ENCODE results near the gene SLC1A7.

The SLC1A7 gene

DNA sequence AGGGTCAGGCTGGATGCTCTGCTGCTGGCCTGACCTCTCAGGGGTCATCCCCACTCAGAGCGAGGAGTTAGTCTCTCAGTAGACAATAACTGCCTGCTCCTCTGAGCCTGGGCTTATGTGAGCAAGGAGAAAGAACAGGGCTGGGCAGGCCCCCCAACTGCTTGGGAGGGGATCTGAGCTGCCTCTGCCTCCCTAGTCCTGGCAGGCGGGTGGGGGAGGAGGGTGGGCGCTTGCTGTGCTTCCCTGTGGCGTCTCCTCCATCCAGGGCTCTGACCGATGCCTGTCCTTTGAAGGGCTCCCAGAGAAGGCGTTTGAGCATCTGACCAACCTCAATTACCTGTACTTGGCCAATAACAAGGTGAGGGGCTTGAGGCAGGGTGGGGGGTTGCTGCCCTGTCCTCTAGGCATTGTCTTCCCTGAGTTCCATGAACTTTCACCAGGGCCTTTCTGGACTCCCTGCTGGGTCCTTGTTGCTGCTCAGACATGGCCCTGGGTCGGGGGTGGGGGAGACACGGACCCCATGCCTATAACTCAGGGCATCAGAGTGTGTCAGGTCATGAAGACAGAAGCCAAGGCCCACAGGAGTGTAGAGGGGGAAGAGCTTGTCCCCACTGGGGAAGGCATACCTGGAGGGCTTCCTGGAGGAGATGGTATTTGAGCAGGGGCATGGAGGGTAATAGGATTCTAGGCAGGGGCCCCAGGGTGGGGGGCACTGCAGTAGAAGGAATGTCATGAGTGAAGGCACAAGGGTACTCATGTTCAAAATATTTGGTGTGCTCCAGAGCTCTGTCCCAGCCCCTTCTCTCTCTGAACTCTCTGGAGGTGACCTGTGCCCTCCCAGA is 67.9 kb downstream of the SLC1A7 start:
- no peak for DNase-seq

DNA sequence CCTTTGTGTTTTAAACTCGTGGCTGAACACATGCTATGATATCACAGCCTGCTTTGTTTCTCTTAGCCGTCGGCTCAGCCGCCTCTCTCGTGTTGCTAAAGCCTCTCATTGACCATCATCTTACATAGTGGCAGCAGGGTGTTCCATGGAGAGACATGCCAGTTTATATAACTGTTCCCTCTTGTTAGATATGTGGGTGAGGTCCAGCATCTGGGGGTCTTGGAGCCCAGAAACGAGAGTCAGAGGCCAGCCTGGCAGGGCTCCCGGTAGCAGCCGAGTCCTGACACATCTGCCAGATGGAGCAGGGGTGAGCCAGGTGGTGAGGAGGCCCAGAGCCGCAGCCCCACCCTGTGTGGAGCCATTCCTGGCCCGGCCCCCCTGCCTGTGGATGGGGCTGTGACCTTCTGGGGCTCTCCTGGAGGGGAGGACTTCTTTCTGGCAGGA is 68.5 kb downstream of the SLC1A7 start:
- no peak for DNase-seq

DNA sequence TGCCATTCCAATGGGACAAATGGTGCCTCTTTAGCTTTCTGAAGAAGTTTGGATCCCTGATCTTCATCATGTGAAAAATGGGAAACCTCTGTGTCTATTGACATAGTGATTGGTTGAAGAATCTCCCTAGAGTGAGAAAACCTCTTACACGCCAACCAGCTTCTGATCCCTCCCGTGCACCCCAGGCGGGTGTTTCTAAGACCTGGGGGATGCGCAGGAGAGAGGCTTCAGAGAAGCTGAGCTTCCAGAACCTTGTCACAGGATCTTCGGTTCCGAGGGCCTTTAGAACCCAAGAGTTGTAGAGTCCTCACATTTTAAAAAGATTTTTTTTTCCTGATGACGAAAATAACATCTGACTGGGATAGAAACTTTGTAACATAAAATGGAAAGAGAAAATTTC is 69.2 kb downstream of the SLC1A7 start:
- DNase-seq, result no peak

DNA sequence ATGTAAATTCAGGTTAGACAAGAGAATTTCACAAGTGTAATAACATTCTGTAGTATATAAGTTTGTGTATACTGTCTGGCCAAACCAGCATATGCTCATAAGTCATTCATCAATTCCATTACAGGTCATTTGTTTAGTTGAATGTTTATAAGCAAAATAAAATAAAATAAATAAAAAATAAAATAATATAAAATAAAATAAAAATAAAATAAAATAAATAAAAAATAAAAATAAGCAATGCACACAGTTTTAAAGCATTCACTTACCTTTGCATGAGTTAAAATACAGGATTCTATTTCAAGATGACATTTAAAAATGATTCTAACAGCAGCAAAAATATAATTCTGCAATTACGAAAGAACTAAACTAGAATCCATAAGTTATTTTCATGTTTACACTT is 70.5 kb downstream of the SLC1A7 start:
- no peak for DNase-seq

DNA sequence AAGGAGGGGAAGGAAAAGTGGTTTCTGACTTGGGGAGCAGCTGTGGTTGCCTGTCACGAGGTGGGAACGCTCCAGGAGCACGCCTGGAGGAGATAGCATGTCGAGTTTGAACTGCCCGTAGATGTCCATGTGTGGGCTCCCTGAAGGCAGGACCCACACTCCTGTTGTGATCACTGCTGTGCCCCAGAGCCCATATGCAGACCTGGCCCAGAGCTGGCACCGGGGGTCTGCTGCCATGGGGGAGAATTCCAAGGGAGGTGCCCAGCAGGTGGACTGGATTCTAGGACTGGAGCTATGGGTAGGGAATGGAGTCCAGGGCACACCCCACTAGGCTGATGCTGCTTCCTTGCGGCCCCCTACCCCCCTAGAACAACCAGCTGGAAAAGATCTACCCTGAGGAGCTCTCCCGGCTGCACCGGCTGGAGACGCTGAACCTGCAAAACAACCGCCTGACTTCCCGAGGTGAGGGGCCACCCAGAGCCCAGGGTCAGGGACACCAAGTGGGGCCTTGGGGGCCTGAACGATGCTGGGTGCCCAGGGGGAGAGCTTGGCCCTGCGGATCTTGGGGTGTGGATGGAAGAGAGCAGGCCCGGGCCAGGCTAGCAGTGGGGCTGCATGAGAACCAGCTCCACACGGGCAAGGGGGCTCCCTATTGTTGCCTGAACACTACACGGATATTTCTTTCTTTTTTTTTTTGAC is 71.1 kb downstream of the SLC1A7 start:
- no peak for DNase-seq

DNA sequence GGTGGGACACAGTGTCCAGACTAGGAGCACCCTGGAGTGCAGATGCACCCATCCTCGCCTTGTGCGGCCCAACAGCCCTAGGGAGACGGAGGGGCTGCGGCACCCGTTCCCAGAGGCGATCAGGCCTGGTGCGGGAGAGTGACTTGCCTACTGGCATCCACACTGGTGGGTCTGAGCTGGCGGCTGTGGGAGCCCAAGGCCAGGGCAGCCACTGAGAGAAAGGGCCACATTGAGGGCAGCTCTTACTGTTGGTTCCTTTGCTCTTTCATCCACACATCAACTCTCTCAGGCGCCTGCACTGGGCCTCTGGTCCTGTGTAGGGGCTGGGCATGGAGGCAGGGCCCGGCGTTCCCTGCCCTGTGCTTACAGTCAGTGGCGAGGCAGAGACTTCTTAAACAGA is 71.8 kb downstream of the SLC1A7 start:
- no peak for DNase-seq

DNA sequence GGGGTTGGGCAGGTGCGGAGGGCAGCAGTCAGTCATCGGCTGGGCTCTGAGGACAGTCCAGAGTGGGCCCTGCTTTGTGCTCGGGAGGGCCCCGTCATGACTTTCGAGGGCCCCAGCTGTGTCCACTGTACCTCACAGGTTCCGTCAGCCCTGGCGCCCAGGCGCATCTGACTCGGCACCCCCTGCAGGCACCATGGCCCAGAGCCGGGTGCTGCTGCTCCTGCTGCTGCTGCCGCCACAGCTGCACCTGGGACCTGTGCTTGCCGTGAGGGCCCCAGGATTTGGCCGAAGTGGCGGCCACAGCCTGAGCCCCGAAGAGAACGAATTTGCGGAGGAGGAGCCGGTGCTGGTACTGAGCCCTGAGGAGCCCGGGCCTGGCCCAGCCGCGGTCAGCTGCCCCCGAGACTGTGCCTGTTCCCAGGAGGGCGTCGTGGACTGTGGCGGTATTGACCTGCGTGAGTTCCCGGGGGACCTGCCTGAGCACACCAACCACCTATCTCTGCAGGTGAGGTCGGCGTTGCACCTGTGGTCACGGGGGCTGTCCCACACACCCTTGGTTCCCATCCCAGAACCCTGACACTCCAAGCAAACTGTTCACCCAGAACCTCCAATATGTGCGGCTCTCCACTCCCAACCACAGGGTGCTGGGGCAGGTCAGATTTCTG is 72.6 kb downstream of the SLC1A7 start:
- no peak for DNase-seq

DNA sequence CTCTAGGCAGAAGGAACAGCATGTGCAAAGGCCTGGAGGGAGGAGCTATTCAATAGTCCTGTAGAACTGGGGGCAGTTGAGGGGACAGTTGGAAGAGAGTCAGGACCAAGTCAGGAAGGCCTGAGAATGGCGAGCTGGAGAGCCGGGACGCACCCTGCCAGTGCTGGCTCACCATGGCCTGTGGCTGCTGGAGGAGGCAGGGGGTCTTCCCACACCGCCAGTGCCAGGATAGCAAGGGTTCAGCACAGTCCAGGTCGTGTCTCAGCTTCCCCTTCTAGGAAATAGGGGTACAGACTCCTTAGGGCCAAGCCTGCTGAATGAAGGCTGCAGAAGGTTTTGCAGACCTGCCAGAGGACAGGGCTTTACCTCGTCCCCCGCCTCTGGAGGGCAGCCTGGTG is 73.2 kb downstream of the SLC1A7 start:
- no peak for DNase-seq

DNA sequence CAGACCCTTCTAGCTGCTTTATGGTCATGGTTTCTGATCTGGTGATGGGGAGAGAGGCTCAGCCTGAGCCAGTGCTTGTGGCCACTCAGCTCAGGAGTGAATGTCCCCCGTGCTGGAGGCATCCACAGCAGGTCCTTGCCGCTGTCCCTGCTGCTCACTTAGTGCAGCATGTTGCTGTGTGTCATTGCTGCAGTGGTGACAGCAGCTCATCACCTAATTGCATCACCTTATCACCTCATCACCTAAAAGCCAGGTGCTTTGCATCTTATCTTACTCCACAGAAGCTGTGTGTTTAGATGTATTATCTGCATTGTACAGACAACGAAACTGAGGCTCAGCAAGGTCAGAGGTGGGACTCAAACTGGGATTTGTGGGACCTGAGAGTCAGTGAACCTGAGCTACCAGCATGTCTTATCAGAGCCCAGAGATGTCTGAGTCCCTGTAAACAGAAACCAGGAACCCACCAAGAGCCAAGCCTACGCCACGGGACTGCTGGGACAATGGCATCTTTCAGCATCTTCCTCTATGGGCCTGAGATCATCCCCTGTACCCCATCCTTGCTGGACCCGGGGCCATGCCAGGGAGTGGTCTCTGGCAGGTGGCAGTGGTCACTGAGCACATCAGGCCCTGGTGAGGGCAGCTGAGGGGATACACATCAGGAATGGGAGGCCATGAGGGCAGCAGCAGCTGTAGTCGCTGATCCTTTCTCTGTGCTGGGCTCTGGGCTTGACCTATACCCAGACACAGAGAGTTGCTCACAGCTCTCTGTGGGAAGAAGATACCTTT is 73.9 kb downstream of the SLC1A7 start:
- DNase-seq, result no peak

DNA sequence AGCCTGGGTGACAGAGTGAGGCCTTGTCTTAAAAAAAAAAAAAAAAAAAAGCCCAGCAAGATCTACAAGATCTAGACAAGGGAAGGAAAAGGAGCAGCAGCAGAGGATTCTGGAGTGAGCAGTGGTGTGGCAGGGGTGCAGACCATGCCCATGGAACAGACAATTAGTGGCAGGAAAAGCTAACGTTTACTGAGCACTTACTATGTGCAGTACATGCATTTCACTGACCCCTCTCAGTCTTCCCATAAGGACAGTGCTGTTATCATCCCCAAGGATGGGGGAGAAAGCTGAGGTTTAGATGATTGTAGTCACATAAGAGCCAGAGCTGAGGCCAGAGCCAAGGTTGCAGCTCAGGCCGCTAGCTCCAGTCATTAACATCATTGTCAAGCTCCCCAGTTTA is 74.6 kb downstream of the SLC1A7 start:
- DNase-seq, result no peak

DNA sequence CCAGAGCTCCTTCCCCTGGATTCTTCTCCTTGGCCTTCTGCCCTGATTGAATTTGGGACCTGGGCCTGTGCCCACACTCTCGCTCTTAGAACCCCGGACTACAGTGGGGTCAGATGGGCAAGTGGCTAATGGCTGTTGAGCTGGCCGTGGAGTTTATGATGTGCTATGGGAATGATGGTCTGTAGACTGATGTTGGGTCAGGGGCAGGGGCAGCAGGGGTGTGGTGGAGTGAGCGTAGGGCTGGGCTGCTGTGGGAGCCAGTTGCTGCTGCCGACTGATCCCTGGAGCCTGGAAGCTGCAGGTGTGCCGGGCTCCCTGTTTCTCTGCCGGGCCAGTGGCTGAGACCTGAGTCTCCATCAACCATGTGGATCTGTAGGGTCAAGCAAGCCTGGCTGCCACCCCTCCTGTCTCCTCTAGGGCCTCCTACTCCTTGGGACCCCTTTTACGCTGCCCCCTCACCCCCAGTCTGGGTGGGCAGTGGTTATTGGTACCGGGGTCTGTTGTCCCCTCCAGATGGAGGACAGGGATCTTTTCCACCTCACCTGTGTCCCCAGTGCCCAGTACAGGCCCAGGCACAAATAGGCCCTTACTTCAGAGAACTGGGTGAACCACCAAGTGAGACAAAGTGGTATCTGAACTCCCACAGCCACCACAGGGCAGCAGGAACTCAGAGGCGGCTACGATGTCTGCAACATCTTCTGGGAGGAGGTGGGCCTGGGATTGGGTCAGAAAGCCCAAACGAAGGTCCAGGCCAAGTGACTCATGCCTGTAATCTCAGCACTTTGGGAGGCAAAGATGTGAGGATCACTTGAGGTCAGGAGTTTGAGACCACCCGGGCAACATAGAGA is 75.3 kb downstream of the SLC1A7 start:
- DNase-seq, result no peak

DNA sequence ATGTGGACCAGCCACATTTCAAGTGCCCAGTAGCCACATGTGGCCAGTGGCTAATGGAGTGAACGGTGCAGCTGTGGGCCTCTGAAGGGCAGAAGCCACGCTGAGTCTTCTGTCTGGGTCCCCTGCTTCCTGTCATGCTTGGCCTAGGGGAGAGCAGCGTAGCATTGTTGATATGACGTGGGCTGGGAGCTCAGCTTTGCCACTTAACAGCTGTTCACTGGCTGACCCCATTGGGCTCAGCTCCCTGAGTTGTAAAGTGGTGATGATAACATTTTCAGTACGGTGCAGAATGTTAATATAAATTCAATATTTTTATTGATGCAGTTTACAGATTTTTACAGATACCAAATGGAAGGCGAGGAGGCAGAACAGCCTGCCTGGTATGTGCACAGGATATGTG is 76.0 kb downstream of the SLC1A7 start:
- no peak for DNase-seq

DNA sequence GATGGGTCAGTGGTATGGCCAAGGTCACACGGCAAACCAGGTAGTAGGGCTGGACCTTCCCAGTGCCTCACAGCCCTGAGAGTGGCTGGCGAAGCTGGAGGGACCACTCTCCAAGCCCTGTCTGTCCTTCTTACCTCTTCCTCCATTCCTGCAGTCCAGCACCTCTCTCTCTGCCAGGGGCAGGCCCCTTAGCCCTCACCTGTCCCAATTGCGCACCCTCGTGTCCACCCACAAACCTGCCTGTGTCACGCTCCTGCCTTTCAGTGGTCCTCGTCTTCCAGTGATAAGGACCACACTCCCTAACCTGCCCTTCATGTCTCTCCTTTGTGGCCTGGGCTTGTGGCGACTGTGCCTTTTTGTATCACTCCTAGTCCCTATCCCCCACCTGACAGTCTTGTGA is 77.0 kb downstream of the SLC1A7 start:
- DNase-seq, result no peak

DNA sequence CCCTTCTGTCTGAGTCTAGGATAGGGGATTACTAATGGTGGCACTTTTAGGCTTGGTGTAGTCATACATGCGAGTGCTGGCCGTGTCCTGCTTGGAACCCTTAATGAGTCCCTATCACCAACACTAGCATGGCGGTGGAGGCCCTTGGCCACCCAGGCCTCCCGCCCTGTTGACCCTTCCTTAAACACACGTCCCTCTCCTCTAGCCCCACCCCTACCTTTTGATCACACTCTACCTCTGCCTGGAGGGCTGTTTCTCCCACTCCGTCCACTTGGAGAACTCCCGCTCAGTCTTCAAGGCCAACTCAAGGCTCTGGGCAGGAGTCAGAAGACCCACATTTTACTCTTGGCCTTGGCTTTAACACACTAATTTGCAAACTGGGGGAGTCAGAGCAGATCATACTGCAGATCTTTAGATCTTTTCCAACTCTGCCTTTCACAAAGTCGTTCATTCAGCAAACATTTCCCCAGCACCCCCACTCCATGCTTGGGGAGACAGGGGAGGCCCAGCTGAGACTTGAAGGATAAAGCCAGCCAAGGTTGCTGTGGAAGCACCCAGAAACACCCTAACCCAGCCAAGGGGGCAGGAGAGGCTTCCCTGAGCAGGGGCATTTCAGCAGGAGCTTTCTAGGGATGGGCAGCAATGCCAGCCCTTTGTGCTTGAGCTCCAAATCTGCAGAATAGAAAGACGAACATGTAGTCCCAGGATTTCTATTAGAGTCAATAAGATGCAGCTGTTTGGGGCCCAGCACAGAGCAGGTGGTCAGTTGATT is 78.5 kb downstream of the SLC1A7 start:
- no peak for DNase-seq

DNA sequence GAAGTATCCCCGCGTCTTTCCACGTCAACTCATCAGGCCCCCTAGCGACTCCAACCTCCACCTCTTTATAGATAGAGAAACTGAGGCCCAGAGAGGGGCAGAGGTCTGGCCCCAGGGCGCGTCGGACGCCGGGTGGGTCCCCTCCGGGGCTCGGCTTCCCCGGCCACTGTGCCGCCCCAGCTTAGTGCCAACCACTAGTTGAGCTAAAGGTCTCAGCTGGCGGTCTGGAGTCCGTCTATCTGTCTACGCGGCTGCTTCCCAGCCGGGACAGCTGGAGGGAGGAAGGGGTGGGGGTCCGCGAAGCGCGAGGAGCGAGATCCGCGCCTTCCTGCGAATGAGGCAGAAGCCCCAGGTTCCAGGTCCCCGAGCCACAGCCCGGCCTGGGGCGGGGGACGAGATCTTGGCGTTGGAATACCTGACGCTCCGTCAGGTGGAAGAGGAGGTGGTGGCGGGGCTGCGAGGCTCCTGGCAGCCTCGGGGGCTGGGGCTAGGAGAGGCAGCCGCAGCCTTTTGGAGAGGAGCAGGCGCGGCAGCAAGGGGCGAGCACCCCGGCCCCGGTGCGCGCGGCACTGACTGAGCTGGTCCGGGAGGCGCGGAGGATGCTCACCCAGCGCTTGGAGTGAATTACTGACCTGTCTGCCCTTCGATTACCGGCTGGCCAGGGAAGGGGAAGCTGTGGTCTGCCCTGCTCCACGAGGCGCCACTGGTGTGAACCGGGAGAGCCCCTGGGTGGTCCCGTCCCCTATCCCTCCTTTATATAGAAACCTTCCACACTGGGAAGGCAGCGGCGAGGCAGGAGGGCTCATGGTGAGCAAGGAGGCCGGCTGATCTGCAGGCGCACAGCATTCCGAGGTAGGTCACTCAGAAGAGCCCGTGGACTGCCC is 79.5 kb downstream of the SLC1A7 start:
- no peak for DNase-seq

DNA sequence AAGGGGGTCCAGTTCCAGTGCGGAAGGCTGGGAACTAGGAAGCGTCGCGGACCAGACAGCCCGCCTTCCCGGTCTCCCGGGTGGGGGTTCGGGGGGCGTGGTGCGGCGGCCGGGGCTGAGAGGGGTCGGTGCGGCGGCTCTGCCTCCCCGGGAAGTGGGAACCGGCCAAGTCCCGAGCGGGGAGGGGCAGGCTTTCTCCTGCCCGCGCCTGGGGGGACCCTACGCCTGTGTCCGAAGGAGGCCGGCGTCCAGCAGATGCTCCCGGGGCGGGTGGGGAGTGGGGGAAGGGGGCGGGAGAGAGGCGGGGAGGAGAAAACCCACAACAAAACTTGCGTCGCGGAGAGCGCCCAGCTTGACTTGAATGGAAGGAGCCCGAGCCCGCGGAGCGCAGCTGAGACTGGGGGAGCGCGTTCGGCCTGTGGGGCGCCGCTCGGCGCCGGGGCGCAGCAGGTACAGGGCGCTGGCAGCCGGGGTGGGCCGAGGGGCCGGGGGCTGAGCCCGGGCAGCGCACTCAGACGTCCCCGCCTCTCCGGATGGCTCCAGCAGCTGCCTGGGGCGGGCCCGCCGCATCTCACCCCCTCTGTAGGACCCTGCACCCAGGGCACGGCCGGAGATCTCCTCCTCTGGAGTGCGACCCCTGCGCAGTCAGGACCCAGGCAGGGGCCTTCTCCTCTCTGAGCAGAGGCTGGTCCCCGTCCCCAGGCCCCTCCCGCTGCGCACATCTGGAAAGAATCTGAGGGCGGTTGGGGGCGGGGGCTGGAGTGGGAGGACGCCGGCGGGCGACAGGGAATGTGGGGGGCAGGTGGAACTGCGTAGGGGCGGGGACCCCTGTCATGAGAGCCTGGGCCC is 80.4 kb downstream of the SLC1A7 start, which contains the start of gene PODN:
Gene PODN, plus strand, starts transcription at position 355 of the 849 bp plus-strand sequence. CDS start 7,643 bp downstream, outside the sequence.
- DNase-seq, result no peak

DNA sequence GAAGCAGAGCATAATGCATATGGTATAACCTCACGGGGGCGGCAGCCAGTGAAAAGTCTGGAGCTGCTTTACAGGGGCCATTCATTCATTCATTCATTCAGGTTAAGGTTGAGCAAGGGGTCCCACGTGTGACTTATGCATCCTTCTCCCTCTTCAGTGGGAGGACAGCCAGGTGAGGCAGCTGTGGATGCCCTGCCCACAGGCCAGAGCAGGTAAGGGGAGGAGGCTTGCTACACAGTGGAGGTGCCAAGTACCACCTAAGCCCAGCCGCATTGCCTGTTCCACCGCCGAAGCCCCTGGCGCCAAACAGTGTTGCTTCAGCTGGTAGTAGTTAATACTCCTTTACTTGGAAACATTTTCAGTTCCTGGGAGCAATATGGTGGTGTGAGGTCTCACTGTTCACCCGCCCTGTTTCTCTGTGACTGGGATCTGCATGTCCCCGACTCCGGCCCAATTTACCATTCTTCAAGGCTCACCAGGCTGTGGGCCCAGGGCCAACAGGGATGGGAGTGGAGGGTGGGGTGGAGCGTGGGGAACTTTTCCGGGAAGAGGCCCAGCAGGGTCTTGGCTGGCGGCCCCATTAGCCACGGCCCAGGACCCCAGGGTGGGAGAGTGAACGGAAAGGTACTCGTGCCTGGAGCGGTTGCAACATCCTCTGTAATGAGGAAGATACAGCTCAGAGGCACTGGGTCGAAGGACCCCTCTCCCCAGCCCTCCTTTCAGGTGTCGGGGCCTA is 81.1 kb downstream of the SLC1A7 start:
- no peak for DNase-seq

DNA sequence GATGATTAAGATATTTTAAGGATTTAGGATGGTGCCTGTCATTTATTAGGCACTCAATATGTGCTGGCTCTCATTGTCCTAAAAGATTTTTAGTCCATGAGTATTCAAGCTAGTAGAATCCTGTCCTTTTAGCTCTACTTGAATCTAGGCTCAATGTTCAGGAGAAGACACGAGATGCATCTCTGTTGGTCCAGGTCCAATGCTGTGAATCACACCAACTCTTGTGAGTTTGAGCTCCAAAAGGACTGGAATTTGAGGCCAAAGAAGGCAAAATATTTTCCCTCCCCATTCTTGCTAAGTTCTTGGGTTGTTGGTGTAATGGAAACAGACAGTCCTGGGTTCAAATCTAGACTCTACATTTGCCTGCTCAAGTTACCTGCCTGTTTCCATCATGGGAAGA is 81.9 kb downstream of the SLC1A7 start:
- no peak for DNase-seq
